Measurements from ENCODE around the gene SYNGR1.
"Not testable (repeated sequence)": the region's sequence is repeated elsewhere in the genome, so short reads cannot be mapped to it uniquely, and the experiment has no call there.

SYNGR1 gene

GRCh38 chr22:39409516-39410029, 59.8 kb downstream of the SYNGR1 start:
- H3K4me3 ChIP-seq (ENCODE audit: control insufficient read depth, low read depth, low read length): no peak overlapping the region
- DNase-seq (ENCODE audit: low read depth): no peak
- no peak for TF ChIP-seq CTCF (conservative IDR thresholded peaks at IDR 0.05; ENCODE audit: control insufficient read depth, insufficient read depth, low read depth, low read length)

- no peak overlapping the region for H3K4me3 ChIP-seq (ENCODE audit: control insufficient read depth, low read depth, low read length)
- no peak for DNase-seq (ENCODE audit: low read depth)
- no peak for TF ChIP-seq CTCF (conservative IDR thresholded peaks at IDR 0.05; ENCODE audit: control insufficient read depth, insufficient read depth, low read depth, low read length)
Observed at GRCh38 chr22:39410264-39410663, 60.5 kb downstream of the SYNGR1 start.

GRCh38 chr22:39411828-39412365, 62.1 kb downstream of the SYNGR1 start:
- DNase-seq (ENCODE audit: low read depth); H3K4me3 ChIP-seq (ENCODE audit: control insufficient read depth, low read depth, low read length): not testable (repeated sequence)

GRCh38 chr22:39413204-39413603, 63.4 kb downstream of the SYNGR1 start:
- not testable (repeated sequence) for H3K4me3 ChIP-seq (ENCODE audit: control insufficient read depth, low read depth, low read length); DNase-seq (ENCODE audit: low read depth)

GRCh38 chr22:39414377-39414776, 64.6 kb downstream of the SYNGR1 start:
- H3K4me3 ChIP-seq (ENCODE audit: control insufficient read depth, low read depth, low read length): no peak overlapping the region
- no peak for TF ChIP-seq CTCF (conservative IDR thresholded peaks at IDR 0.05; ENCODE audit: control insufficient read depth, insufficient read depth, low read depth, low read length)
- no peak for DNase-seq (ENCODE audit: low read depth)

- no peak for DNase-seq (ENCODE audit: low read depth)
- no peak for TF ChIP-seq CTCF (conservative IDR thresholded peaks at IDR 0.05; ENCODE audit: control insufficient read depth, insufficient read depth, low read depth, low read length)
- no peak overlapping the region for H3K4me3 ChIP-seq (ENCODE audit: control insufficient read depth, low read depth, low read length)
Observed at GRCh38 chr22:39414886-39415285, 65.1 kb downstream of the SYNGR1 start.

- TF ChIP-seq CTCF (conservative IDR thresholded peaks at IDR 0.05; ENCODE audit: control insufficient read depth, insufficient read depth, low read depth, low read length): no peak
- H3K4me3 ChIP-seq (ENCODE audit: control insufficient read depth, low read depth, low read length): no peak overlapping the region
- no peak for DNase-seq (ENCODE audit: low read depth)
Observed at GRCh38 chr22:39415506-39415905, 65.7 kb downstream of the SYNGR1 start.

GRCh38 chr22:39416319-39416718, 66.5 kb downstream of the SYNGR1 start:
- no peak overlapping the region for H3K4me3 ChIP-seq (ENCODE audit: control insufficient read depth, low read depth, low read length)
- no peak for DNase-seq (ENCODE audit: low read depth)
- TF ChIP-seq CTCF (conservative IDR thresholded peaks at IDR 0.05; ENCODE audit: control insufficient read depth, insufficient read depth, low read depth, low read length): no peak
